GM12878 (cell line): Measurements from ENCODE around the gene DIAPH1. TPM values are rescaled to one million over a fixed set of nuclear protein-coding genes. Genes with fewer than 3 reads are reported as not detected.

ENCODE experiments used
- ATAC-seq: fragments of 200-7000 bp; cut with Tn5 transposase; 3 replicates; pipeline ENCODE4 v1.9.1; 2020; ENCODE audit warnings: mild to moderate bottlenecking, moderate library complexity
- BruUV-seq: library from RNA; stranded (reverse); fragments of 400-500 nt; replicated peaks from 2 replicates; lab custom pipeline; 2021; lab: Mats Ljungman, UMichigan
- CTCF ChIA-PET: fragments of 300-600 bp; sonication (Branson Sonifier 250); formaldehyde crosslinking; extraction: SDS; loops from one replicate; lab custom pipeline; 2021; ENCODE audit warnings: inconsistent platforms; lab: Yijun Ruan, JAX
- POLR2A ChIA-PET: fragments of 350-600 bp; formaldehyde crosslinking; extraction: SDS; loops from one replicate; lab custom pipeline; 2021; ENCODE audit warnings: inconsistent platforms; lab: Charles Lee
- RAD21 ChIA-PET: fragments of 300-600 bp; sonication (Branson Sonifier 250); formaldehyde crosslinking; loops from one replicate; lab custom pipeline; 2023; ENCODE audit warnings: antibody characterized with exemption; ENCODE audit not compliant: unreplicated experiment; lab: Charles Lee
- SMC1A ChIA-PET: fragments of 300-600 bp; sonication (Branson Sonifier 250); formaldehyde crosslinking; loops from one replicate; lab custom pipeline; 2023; ENCODE audit not compliant: unreplicated experiment, uncharacterized antibody; lab: Charles Lee
- DNase-seq: peaks from one replicate; pipeline ENCODE4 v3.0.0-alpha.2; 2011; ENCODE audit warnings: low read depth, low spot score
- FAIRE-seq: peaks from 3 replicates; lab custom pipeline; 2011; peaks lifted over from hg19 to GRCh38; lab: Jason Lieb, UNC
- H2AFZ ChIP-seq: 2 replicates; pipeline ENCODE4 v1.6.0; 2011; ENCODE audit warnings: low read depth, low read length, control low read depth; ENCODE audit not compliant: control insufficient read depth
- H3K27ac ChIP-seq: 2 replicates; pipeline ENCODE4 v1.5.1; 2011; ENCODE audit warnings: control low read depth; ENCODE audit not compliant: control insufficient read depth, insufficient read depth
- H3K27me3 ChIP-seq, 2 experiments: replicated peaks in 1 of 2; 2 replicates each; pipeline versions ENCODE4 v1.6.0 to v1.6.1; 2011; ENCODE audit warnings: low read length in 1 of 2; ENCODE audit not compliant: control insufficient read depth in 2 of 2, insufficient read depth in 2 of 2
- H3K36me3 ChIP-seq, 2 experiments: 2 replicates each; pipeline ENCODE4 v1.5.1; 2011; ENCODE audit warnings: low read length in 1 of 2; ENCODE audit not compliant: control insufficient read depth in 2 of 2, insufficient read depth in 2 of 2
- H3K4me1 ChIP-seq: 2 replicates; pipeline ENCODE4 v1.6.1; 2011; ENCODE audit warnings: mild to moderate bottlenecking, low read length, moderate library complexity, mixed read lengths; ENCODE audit not compliant: control insufficient read depth, insufficient read depth
- H3K4me2 ChIP-seq: 2 replicates; pipeline ENCODE4 v1.6.0; 2011; ENCODE audit warnings: control low read depth; ENCODE audit not compliant: control insufficient read depth, insufficient read depth
- H3K4me3 ChIP-seq: fragments of 200-600 bp; sonication (generic); 2 replicates; pipeline ENCODE4 v1.5.1; 2016
- H3K79me2 ChIP-seq: 2 replicates; pipeline ENCODE4 v1.6.0; 2011; ENCODE audit warnings: low read length; ENCODE audit not compliant: control insufficient read depth, insufficient read depth
- H3K9ac ChIP-seq: 2 replicates; pipeline ENCODE4 v1.8.0; 2011; ENCODE audit warnings: low read length, control low read depth, mixed read lengths; ENCODE audit not compliant: control insufficient read depth, insufficient read depth
- H3K9me3 ChIP-seq: replicated peaks from 3 replicates; pipeline ENCODE4 v1.5.1; 2011; ENCODE audit warnings: mild to moderate bottlenecking, low read length; ENCODE audit not compliant: control insufficient read depth, insufficient read depth
- H4K20me1 ChIP-seq: 2 replicates; pipeline ENCODE4 v1.6.0; 2011; ENCODE audit not compliant: control insufficient read depth, insufficient read depth
- CHD4 ChIP-seq: fragments of 200-600 bp; sonication (generic); IDR thresholded peaks from 2 replicates; pipeline ENCODE4 v1.6.1; 2016; ENCODE audit warnings: mild to moderate bottlenecking
- CREB1 ChIP-seq: IDR thresholded peaks from 2 replicates; pipeline ENCODE4 v1.6.1; 2012; ENCODE audit warnings: low read depth, mild to moderate bottlenecking, inconsistent platforms
- EZH2 ChIP-seq: IDR thresholded peaks from 2 replicates; pipeline ENCODE4 v1.6.1; 2012; ENCODE audit warnings: low read depth, mild to moderate bottlenecking, control low read depth, inconsistent platforms, low read length, borderline replicate concordance; ENCODE audit not compliant: control insufficient read depth
- FOXK2 ChIP-seq: fragments of 450-650 bp; IDR thresholded peaks from 2 replicates; pipeline ENCODE4 v1.6.1; 2017; ENCODE audit warnings: mild to moderate bottlenecking, moderate library complexity
- HDGF ChIP-seq: fragments of 450-650 bp; IDR thresholded peaks from 2 replicates; pipeline ENCODE4 v1.6.1; 2016; ENCODE audit warnings: antibody characterized with exemption
- SREBF1 ChIP-seq: IDR thresholded peaks from 2 replicates; pipeline ENCODE4 v1.6.1; 2012; ENCODE audit warnings: mild to moderate bottlenecking, low read length
- TBL1XR1 ChIP-seq: IDR thresholded peaks from 2 replicates; pipeline ENCODE4 v1.6.1; 2012; ENCODE audit warnings: low read depth, low read length, improper control_type of control experiment
- YBX1 ChIP-seq: fragments of 450-650 bp; IDR thresholded peaks from 2 replicates; pipeline ENCODE4 v1.6.1; 2016; ENCODE audit warnings: antibody characterized with exemption
- YY1 ChIP-seq: IDR thresholded peaks from 2 replicates; pipeline ENCODE4 v1.6.1; 2011; ENCODE audit warnings: low read depth, mild to moderate bottlenecking, low read length
- WGBS: methylation state at CpG from one replicate; pipeline ENCODE4 v1.1.6; 2016; ENCODE audit warnings: low lambda C conversion rate; ENCODE audit not compliant: insufficient replicate concordance, insufficient coverage; ENCODE audit errors: missing lambda C conversion rate; 5-methylcytosine and 5-hydroxymethylcytosine counted together
- in situ Hi-C: fragments of 300-500 bp; cut with MboI; formaldehyde crosslinking; loops from 9 replicates; pipeline ENCODE4 v1.14.3; 2018; ENCODE audit warnings: mixed read lengths
- intact Hi-C: fragments of 100-400 bp; cut with micrococcal nuclease; formaldehyde crosslinking; loops from one replicate; pipeline ENCODE4 v1.14.2; 2022; ENCODE audit not compliant: unreplicated experiment
- polyA plus RNA-seq, 11 experiments: library from polyadenylated mRNA; depleted of rRNA in 4 of 11; unstranded in 6 of 11; stranded (reverse) in 5 of 11; fragments of >200 nt; fragmentation: Nextera tagmentation in 4 of 11; fragmentation: Illumina TruSeq in 1 of 11; extraction: Ambion mirVana in 4 of 11; extraction: Trizol in 1 of 11; gene quantifications; 1 replicate in 1 of 11; 2 replicates in 10 of 11; pipeline versions ENCODE4 v1.2.1 to v1.2.3, GENCODE V29; 2011 to 2016; ENCODE audit warnings: inconsistent platforms in 2 of 11, missing spikeins in 2 of 11, low read depth in 1 of 11
- total RNA-seq, 4 experiments: library from RNA; depleted of rRNA in 3 of 4; stranded (reverse); fragments of >200 nt in 3 of 4; fragmentation: Illumina TruSeq in 1 of 4; extraction: Trizol in 1 of 4; gene quantifications; 2 replicates each; pipeline versions ENCODE4 v1.2.1 to v1.2.3, GENCODE V29; 2013 to 2021
- TF ChIP-seq, protein P1 (sequence below): fragments of 450-650 bp; formaldehyde crosslinking; IDR thresholded peaks from 2 replicates; pipeline ENCODE4 v1.4.0; 2020; ENCODE audit warnings: mild to moderate bottlenecking, moderate library complexity
- TF ChIP-seq, protein P2 (sequence below): fragments of 450-650 bp; IDR thresholded peaks from 2 replicates; pipeline ENCODE4 v1.6.1; 2016; ENCODE audit warnings: mild to moderate bottlenecking
- TF ChIP-seq, protein P3 (sequence below): fragments of 450-650 bp; IDR thresholded peaks from 2 replicates; pipeline ENCODE4 v1.6.1; 2017; ENCODE audit warnings: borderline replicate concordance

DIAPH1 gene
- total and polyA plus RNA-seq, 10 of the 15 experiments (the other 5 are each of a cell fraction or from before 2014, with no cell fraction given), result 37.8 to 168 (median 59.0) TPM

DNA sequence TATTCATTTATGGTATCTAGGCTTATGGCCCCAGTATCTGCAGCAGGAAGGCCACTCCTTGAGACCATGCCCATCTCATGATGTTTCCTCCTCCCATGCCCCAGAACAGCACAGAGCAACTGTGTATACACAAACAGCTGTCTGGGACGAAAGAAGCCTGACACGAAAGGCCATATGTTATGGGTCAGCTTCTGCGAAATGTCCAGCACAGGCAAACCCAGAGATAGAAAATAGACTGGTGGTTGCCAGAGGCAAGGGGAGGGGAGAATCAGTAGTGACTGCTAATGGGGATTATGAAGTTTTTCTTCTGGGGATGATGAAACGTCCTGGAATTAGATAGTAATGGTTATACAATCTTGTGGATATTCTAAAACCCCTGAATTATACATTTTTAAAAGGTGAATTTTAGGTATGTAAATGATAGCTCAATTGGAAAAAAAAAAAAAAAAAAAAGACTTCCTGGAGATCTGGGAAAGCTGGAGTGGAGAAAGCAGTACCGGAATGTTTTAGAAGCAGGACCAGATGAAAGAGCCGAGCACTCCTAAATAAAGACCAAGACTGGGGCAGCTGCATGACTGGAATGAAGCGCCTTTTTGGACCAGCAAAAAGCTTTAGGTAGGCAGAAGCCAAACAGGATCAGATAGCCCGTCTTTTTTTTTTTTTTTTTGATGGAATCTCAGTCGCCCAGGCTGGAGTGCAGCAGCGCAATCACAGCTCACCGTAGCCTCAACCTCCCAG, 100.8 kb downstream of the DIAPH1 start:
- ChIA-PET RAD21 (interaction anchor here (0.6 to 1.6 kb wide), 2 partner anchors 8 to 42 kb away, joined by 3 to 5 read pairs; partner anchors contain the start of gene PCDHGC3), CTCF (interaction anchor here (0.6 to 1.6 kb wide), 4 partner anchors 43 to 105 kb away, joined by 3 to 6 read pairs (median 4); partner anchors contain the start of genes PCDHGA10 and PCDHGC3), POLR2A (interaction anchor here (0.6 to 1.0 kb wide), 4 partner anchors 106 to 1118 kb away, joined by 3 read pairs; partner anchors contain the start of genes HDAC3 and RELL2), SMC1A (interaction anchor here (0.6 to 1.2 kb wide), 3 partner anchors 10 to 248 kb away, joined by 3 to 4 read pairs (median 4); no protein-coding TSS in a partner anchor)
- H3K9me3 ChIP-seq, result no peaks in the 10 kb centered on the region
- no peak for TF ChIP-seq HDGF
- no peak for TF ChIP-seq YY1
- TF ChIP-seq, protein P1, sequence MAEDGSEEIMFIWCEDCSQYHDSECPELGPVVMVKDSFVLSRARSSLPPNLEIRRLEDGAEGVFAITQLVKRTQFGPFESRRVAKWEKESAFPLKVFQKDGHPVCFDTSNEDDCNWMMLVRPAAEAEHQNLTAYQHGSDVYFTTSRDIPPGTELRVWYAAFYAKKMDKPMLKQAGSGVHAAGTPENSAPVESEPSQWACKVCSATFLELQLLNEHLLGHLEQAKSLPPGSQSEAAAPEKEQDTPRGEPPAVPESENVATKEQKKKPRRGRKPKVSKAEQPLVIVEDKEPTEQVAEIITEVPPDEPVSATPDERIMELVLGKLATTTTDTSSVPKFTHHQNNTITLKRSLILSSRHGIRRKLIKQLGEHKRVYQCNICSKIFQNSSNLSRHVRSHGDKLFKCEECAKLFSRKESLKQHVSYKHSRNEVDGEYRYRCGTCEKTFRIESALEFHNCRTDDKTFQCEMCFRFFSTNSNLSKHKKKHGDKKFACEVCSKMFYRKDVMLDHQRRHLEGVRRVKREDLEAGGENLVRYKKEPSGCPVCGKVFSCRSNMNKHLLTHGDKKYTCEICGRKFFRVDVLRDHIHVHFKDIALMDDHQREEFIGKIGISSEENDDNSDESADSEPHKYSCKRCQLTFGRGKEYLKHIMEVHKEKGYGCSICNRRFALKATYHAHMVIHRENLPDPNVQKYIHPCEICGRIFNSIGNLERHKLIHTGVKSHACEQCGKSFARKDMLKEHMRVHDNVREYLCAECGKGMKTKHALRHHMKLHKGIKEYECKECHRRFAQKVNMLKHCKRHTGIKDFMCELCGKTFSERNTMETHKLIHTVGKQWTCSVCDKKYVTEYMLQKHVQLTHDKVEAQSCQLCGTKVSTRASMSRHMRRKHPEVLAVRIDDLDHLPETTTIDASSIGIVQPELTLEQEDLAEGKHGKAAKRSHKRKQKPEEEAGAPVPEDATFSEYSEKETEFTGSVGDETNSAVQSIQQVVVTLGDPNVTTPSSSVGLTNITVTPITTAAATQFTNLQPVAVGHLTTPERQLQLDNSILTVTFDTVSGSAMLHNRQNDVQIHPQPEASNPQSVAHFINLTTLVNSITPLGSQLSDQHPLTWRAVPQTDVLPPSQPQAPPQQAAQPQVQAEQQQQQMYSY, result no peak
- TF ChIP-seq, protein P2, sequence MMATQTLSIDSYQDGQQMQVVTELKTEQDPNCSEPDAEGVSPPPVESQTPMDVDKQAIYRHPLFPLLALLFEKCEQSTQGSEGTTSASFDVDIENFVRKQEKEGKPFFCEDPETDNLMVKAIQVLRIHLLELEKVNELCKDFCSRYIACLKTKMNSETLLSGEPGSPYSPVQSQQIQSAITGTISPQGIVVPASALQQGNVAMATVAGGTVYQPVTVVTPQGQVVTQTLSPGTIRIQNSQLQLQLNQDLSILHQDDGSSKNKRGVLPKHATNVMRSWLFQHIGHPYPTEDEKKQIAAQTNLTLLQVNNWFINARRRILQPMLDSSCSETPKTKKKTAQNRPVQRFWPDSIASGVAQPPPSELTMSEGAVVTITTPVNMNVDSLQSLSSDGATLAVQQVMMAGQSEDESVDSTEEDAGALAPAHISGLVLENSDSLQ, result no peak
- TF ChIP-seq TBL1XR1, result no peak
- TF ChIP-seq, protein P3, sequence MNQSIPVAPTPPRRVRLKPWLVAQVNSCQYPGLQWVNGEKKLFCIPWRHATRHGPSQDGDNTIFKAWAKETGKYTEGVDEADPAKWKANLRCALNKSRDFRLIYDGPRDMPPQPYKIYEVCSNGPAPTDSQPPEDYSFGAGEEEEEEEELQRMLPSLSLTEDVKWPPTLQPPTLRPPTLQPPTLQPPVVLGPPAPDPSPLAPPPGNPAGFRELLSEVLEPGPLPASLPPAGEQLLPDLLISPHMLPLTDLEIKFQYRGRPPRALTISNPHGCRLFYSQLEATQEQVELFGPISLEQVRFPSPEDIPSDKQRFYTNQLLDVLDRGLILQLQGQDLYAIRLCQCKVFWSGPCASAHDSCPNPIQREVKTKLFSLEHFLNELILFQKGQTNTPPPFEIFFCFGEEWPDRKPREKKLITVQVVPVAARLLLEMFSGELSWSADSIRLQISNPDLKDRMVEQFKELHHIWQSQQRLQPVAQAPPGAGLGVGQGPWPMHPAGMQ, result no peak
- TF ChIP-seq SREBF1, result no peak
- no peak for TF ChIP-seq FOXK2
- no peak for TF ChIP-seq YBX1
- no peak for TF ChIP-seq EZH2
- TF ChIP-seq CHD4, result no peak
- no peak for TF ChIP-seq CREB1
- no peak overlapping the region for H3K4me3 ChIP-seq
- peaks cover 13 to 45% of the 10 kb centered on the region in 2 experiments for H3K36me3 ChIP-seq
- H4K20me1 ChIP-seq, result no peaks in the 10 kb centered on the region
- no peak overlapping the region for H3K27ac ChIP-seq
- H3K4me1 ChIP-seq, result peaks cover 32% of the 10 kb centered on the region
- in situ Hi-C loops, result no loop called here
- H3K79me2 ChIP-seq, result no peaks in the 10 kb centered on the region
- WGBS, result 100% methylated on average over 8 of the region's 11 CpGs
- H3K9ac ChIP-seq, result no peak overlapping the region
- FAIRE-seq (no peak), DNase-seq (no peak), ATAC-seq (no peak)
- H2AFZ ChIP-seq, result no peak overlapping the region
- BruUV-seq, result no TSS peak
- no peak overlapping the region for H3K4me2 ChIP-seq
- intact Hi-C loops, result no loop called here
- no peaks in the 10 kb centered on the region for H3K27me3 ChIP-seq
